Esophagus squamous epithelium (tissue), 4 donors: ENCODE results near the gene UFSP1.

Source experiments
- CTCF ChIP-seq, 6 experiments: fragments of 450-650 bp in 4 of 6; fragments of 200-600 bp in 2 of 6; sonication (generic) in 2 of 6; IDR thresholded peaks; one replicate each; pipeline ENCODE4 v1.5.1; 2016 to 2019; ENCODE audit warnings: antibody characterized with exemption in 6 of 6, mild to moderate bottlenecking in 4 of 6, moderate library complexity in 4 of 6
- POLR2A ChIP-seq, 4 donors: fragments of 450-650 bp; IDR thresholded peaks; one replicate each; pipeline ENCODE4 v1.6.1; 2017; ENCODE audit warnings: antibody characterized with exemption in 4 of 4, mild to moderate bottlenecking in 4 of 4, moderate library complexity in 3 of 4

- TF ChIP-seq CTCF (IDR thresholded peaks at IDR 0.05), result no peak
- no peak for TF ChIP-seq POLR2A (IDR thresholded peaks at IDR 0.05)
These were observed 1.4 kb upstream of the UFSP1 start for GRCh38 chr7:100890653-100891567.
